ENCODE measurements around the gene CAMK1D.

The CAMK1D gene

DNA sequence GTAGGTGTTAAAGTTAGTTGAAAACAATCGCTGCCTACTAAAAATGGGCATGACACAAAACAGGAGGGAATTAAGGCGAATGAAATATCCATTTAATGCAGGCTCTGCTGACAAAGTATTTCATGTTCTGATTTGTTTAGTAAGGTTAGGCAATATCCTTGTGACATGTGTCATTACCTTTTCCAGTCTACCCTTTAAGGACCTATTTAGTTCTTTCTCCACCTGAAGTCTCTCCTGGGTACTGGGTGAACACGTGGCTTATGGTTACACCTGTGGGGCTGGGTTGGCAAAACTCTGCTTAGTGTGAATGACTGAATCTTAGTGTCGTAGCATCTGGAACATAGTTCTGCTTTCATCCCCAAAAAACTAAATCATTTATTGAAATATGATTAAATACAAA lies 338.6 kb downstream of the CAMK1D start:
- no peak overlapping the region for H3K27ac ChIP-seq (ENCODE audit: low read length)
- H3K9me2 ChIP-seq (replicated peaks; ENCODE audit: insufficient read depth, low read length), result no peaks in the 10 kb centered on the region
- TF ChIP-seq EZH2 (optimal IDR thresholded peaks at IDR 0.05; ENCODE audit: low read depth, low read length), result no peak
- TF ChIP-seq, protein P1, sequence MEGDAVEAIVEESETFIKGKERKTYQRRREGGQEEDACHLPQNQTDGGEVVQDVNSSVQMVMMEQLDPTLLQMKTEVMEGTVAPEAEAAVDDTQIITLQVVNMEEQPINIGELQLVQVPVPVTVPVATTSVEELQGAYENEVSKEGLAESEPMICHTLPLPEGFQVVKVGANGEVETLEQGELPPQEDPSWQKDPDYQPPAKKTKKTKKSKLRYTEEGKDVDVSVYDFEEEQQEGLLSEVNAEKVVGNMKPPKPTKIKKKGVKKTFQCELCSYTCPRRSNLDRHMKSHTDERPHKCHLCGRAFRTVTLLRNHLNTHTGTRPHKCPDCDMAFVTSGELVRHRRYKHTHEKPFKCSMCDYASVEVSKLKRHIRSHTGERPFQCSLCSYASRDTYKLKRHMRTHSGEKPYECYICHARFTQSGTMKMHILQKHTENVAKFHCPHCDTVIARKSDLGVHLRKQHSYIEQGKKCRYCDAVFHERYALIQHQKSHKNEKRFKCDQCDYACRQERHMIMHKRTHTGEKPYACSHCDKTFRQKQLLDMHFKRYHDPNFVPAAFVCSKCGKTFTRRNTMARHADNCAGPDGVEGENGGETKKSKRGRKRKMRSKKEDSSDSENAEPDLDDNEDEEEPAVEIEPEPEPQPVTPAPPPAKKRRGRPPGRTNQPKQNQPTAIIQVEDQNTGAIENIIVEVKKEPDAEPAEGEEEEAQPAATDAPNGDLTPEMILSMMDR (IDR thresholded peaks at IDR 0.05; ENCODE audit: low read length), result no peak
- TF ChIP-seq EZH2phosphoT487 (IDR thresholded peaks at IDR 0.05; ENCODE audit: low read length), result no peak
- no peak for DNase-seq
- H3K4me1 ChIP-seq (ENCODE audit: low read length), result no peaks in the 10 kb centered on the region
- H3K4me3 ChIP-seq (ENCODE audit: low read length), result no peak overlapping the region
- 0 out of 2 replicates have a peak, but pooled peaks cover 2% of the 10 kb centered on the region for H3K79me2 ChIP-seq (ENCODE audit: low read length)
- no peaks in the 10 kb centered on the region for H3K27me3 ChIP-seq (replicated peaks; ENCODE audit: insufficient read depth, low read length)
- no peaks in the 10 kb centered on the region for H3K36me3 ChIP-seq (replicated peaks; ENCODE audit: insufficient read depth, low read length)
- H4K20me1 ChIP-seq (ENCODE audit: insufficient read depth, low read length), result no peaks in the 10 kb centered on the region
- no peaks in the 10 kb centered on the region for H3K9me3 ChIP-seq (replicated peaks; ENCODE audit: insufficient read depth, low read length)
- no peaks in the 10 kb centered on the region for H3F3A ChIP-seq (ENCODE audit: insufficient read depth, low read length)
- no peak overlapping the region for H3K4me2 ChIP-seq (ENCODE audit: low read depth, low read length)
- no peak overlapping the region for H2AFZ ChIP-seq (ENCODE audit: low read length)
- no peak overlapping the region for H3K9ac ChIP-seq (ENCODE audit: low read length)

- no peak overlapping the region for H3K27ac ChIP-seq (ENCODE audit: low read length)
- no peaks in the 10 kb centered on the region for H4K20me1 ChIP-seq (ENCODE audit: insufficient read depth, low read length)
- H3K9me3 ChIP-seq (replicated peaks; ENCODE audit: insufficient read depth, low read length), result no peaks in the 10 kb centered on the region
- H3K9me2 ChIP-seq (replicated peaks; ENCODE audit: insufficient read depth, low read length), result no peaks in the 10 kb centered on the region
- H3K36me3 ChIP-seq (replicated peaks; ENCODE audit: insufficient read depth, low read length), result no peaks in the 10 kb centered on the region
- no peak for DNase-seq
- no peaks in the 10 kb centered on the region for H3K4me1 ChIP-seq (ENCODE audit: low read length)
- no peaks in the 10 kb centered on the region for H3F3A ChIP-seq (ENCODE audit: insufficient read depth, low read length)
- no peak overlapping the region for H2AFZ ChIP-seq (ENCODE audit: low read length)
- H3K9ac ChIP-seq (ENCODE audit: low read length), result no peak overlapping the region
- TF ChIP-seq EZH2phosphoT487 (IDR thresholded peaks at IDR 0.05; ENCODE audit: low read length) (no peak), EZH2 (optimal IDR thresholded peaks at IDR 0.05; ENCODE audit: low read depth, low read length) (no peak)
- TF ChIP-seq, protein P1 (IDR thresholded peaks at IDR 0.05; ENCODE audit: low read length), result no peak
- 0 out of 2 replicates have a peak, but pooled peaks cover 2% of the 10 kb centered on the region for H3K79me2 ChIP-seq (ENCODE audit: low read length)
- no peak overlapping the region for H3K4me3 ChIP-seq (ENCODE audit: low read length)
- H3K27me3 ChIP-seq (replicated peaks; ENCODE audit: insufficient read depth, low read length), result no peaks in the 10 kb centered on the region
- no peak overlapping the region for H3K4me2 ChIP-seq (ENCODE audit: low read depth, low read length)
Observed at GRCh38 chr10:12689893-12690292, 340.5 kb downstream of the CAMK1D start.

DNA sequence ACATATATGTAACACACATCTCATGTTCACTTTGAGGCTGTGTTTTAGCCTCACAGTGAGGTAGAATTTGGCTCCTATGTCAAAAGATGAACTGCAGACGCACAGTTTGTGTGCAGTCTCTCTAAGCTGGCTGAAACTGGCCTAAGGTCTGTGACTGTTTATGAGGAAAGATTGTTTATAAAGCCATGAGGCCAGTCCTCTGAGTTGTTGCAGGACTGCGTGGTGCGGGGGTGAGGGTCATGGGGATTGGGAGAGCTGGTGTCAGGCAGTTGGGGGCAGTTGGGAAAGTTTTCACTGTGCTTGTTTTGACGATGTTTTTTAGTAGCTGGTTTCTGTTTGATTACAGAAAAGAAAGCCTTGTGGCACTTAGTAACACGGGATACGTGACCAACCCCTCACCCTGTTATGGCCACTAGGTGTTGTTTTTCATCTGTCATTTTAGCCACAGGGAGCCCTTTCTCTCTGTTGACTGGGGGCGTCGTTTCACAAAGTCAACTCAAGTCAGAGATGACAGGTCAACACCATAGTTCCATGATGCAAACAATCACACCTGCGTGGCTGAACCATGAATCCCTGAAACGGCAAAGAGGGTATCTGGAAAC lies 341.3 kb downstream of the CAMK1D start:
- DNase-seq, result no peak
- no peak overlapping the region for H3K27ac ChIP-seq (ENCODE audit: low read length)
- TF ChIP-seq, protein P1 (IDR thresholded peaks at IDR 0.05; ENCODE audit: low read length), result no peak
- TF ChIP-seq EZH2phosphoT487 (IDR thresholded peaks at IDR 0.05; ENCODE audit: low read length) (no peak), EZH2 (optimal IDR thresholded peaks at IDR 0.05; ENCODE audit: low read depth, low read length) (no peak)

More for the DNA sequence above, 341.3 kb downstream of the CAMK1D start:
- Histone ChIP-seq H3K36me3 (replicated peaks; ENCODE audit: insufficient read depth, low read length) (no peaks in the 10 kb centered on the region), H3K4me1 (ENCODE audit: low read length) (no peaks in the 10 kb centered on the region), H4K20me1 (ENCODE audit: insufficient read depth, low read length) (no peaks in the 10 kb centered on the region), H3K9me2 (replicated peaks; ENCODE audit: insufficient read depth, low read length) (no peaks in the 10 kb centered on the region), H3K9me3 (replicated peaks; ENCODE audit: insufficient read depth, low read length) (no peaks in the 10 kb centered on the region), H3K9ac (ENCODE audit: low read length) (no peak overlapping the region), H3K27me3 (replicated peaks; ENCODE audit: insufficient read depth, low read length) (no peaks in the 10 kb centered on the region), H3K79me2 (ENCODE audit: low read length) (0 out of 2 replicates have a peak, but pooled peaks cover 2% of the 10 kb centered on the region), H3F3A (ENCODE audit: insufficient read depth, low read length) (no peaks in the 10 kb centered on the region), H3K4me2 (ENCODE audit: low read depth, low read length) (no peak overlapping the region), H2AFZ (ENCODE audit: low read length) (no peak overlapping the region), H3K4me3 (ENCODE audit: low read length) (no peak overlapping the region)
